HepG2 (cell line): Measurements from ENCODE around the gene SPACDR. TPM values are rescaled to one million over a fixed set of nuclear protein-coding genes. Genes with fewer than 3 reads are reported as not detected.
A peak's percentile ranks its signal among the peaks of the same experiment; 100 is the strongest.

Experiments
- ARID3A ChIP-seq: IDR thresholded peaks from 2 replicates; pipeline ENCODE4 v1.6.1; 2012; ENCODE audit warnings: low read depth, low read length, improper control_type of control experiment
- ARID5B ChIP-seq: IDR thresholded peaks from 2 replicates; pipeline ENCODE4 v1.4.0; 2020; ENCODE audit warnings: mild to moderate bottlenecking, missing genetic modification reagents
- ATF7-NPFF ChIP-seq: sonication (generic); formaldehyde crosslinking; IDR thresholded peaks from 2 replicates; pipeline ENCODE4 v1.8.1; 2023; ENCODE audit warnings: mild to moderate bottlenecking, low read depth, missing genetic modification reagents, moderate library complexity
- CEBPB ChIP-seq: IDR thresholded peaks from 2 replicates; pipeline ENCODE4 v1.6.1; 2011; ENCODE audit warnings: low read depth, low read length, improper control_type of control experiment, borderline replicate concordance
- CENPT ChIP-seq: sonication (generic); formaldehyde crosslinking; IDR thresholded peaks from 2 replicates; pipeline ENCODE4 v1.8.0; 2022; ENCODE audit warnings: low read depth, mild to moderate bottlenecking, moderate library complexity, missing genetic modification reagents
- ELF3 ChIP-seq: IDR thresholded peaks from 2 replicates; pipeline ENCODE4 v1.6.1; 2016; ENCODE audit warnings: missing genetic modification reagents, missing compliant biosample characterization
- FOXK1 ChIP-seq: sonication (generic); formaldehyde crosslinking; IDR thresholded peaks from 2 replicates; pipeline ENCODE4 v1.4.0; 2020; ENCODE audit warnings: low read depth, missing genetic modification reagents, borderline replicate concordance
- GRHL1 ChIP-seq: sonication (generic); formaldehyde crosslinking; conservative IDR thresholded peaks from 2 replicates; pipeline ENCODE4 v1.8.0; 2022; ENCODE audit warnings: missing genetic modification reagents
- RXRA ChIP-seq: sonication (generic); formaldehyde crosslinking; IDR thresholded peaks from 2 replicates; pipeline ENCODE4 v1.5.1; 2020; ENCODE audit warnings: missing genetic modification reagents
- TARDBP ChIP-seq: sonication (generic); formaldehyde crosslinking; IDR thresholded peaks from 2 replicates; pipeline ENCODE4 v1.8.0; 2022; ENCODE audit warnings: mild to moderate bottlenecking, missing genetic modification reagents
- ZBTB1 ChIP-seq: sonication (generic); formaldehyde crosslinking; IDR thresholded peaks from 2 replicates; pipeline ENCODE4 v1.4.0; 2020; ENCODE audit warnings: missing genetic modification reagents, borderline replicate concordance
- ZFP36 ChIP-seq: fragments of 150-350 bp; IDR thresholded peaks from 2 replicates; pipeline ENCODE4 v1.6.1; 2018; ENCODE audit warnings: borderline replicate concordance, low read length, low read depth; ENCODE audit not compliant: partially characterized antibody
- ZNF567 ChIP-seq: sonication (generic); formaldehyde crosslinking; IDR thresholded peaks from 2 replicates; pipeline ENCODE4 v1.8.1; 2023; ENCODE audit warnings: mild to moderate bottlenecking, missing genetic modification reagents, borderline replicate concordance
- ZNF670 ChIP-seq: sonication (generic); formaldehyde crosslinking; IDR thresholded peaks from 2 replicates; pipeline ENCODE4 v1.8.0; 2022; ENCODE audit warnings: mild to moderate bottlenecking, missing genetic modification reagents, borderline replicate concordance
- polyA plus RNA-seq, 8 experiments: library from polyadenylated mRNA; depleted of rRNA in 3 of 8; stranded (reverse) in 7 of 8; unstranded in 1 of 8; fragments of >200 nt; fragmentation: Illumina TruSeq in 4 of 8; extraction: Trizol in 4 of 8; gene quantifications; 2 replicates each; pipeline versions ENCODE4 v1.2.1 to v1.2.3, GENCODE V29; 2011 to 2016; ENCODE audit warnings: low read depth in 4 of 8, missing spikeins in 1 of 8, mixed read lengths in 1 of 8; ENCODE audit not compliant: insufficient read depth in 1 of 8
- total RNA-seq, 5 experiments: library from RNA; depleted of rRNA; stranded (reverse); fragments of >200 nt; fragmentation: Illumina TruSeq; extraction: Trizol; gene quantifications; 2 replicates each; pipeline ENCODE4 v1.2.3, GENCODE V29; 2016; ENCODE audit warnings: low read depth in 1 of 5
- TF ChIP-seq, protein P1 (sequence below): IDR thresholded peaks from 2 replicates; pipeline ENCODE4 v1.6.1; 2016; ENCODE audit warnings: low read depth, borderline replicate concordance
- TF ChIP-seq, protein P2 (sequence below): sonication (generic); formaldehyde crosslinking; IDR thresholded peaks from 2 replicates; pipeline ENCODE4 v1.4.0; 2020; ENCODE audit warnings: missing genetic modification reagents

The SPACDR gene
- total and polyA plus RNA-seq, 2 of the 13 experiments (the other 11 are each of a cell fraction or from before 2014, with no cell fraction given) = 0.41 TPM; not detected in 1

- TF ChIP-seq GRHL1 = no peak
- TF ChIP-seq, protein P1, sequence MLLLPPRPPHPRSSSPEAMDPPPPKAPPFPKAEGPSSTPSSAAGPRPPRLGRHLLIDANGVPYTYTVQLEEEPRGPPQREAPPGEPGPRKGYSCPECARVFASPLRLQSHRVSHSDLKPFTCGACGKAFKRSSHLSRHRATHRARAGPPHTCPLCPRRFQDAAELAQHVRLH (CRISPR knock-in tag) = no peak
- TF ChIP-seq ARID3A = no peak
- TF ChIP-seq ZBTB1 (CRISPR knock-in tag) = no peak
- no peak for TF ChIP-seq ZNF567
- TF ChIP-seq, protein P2, sequence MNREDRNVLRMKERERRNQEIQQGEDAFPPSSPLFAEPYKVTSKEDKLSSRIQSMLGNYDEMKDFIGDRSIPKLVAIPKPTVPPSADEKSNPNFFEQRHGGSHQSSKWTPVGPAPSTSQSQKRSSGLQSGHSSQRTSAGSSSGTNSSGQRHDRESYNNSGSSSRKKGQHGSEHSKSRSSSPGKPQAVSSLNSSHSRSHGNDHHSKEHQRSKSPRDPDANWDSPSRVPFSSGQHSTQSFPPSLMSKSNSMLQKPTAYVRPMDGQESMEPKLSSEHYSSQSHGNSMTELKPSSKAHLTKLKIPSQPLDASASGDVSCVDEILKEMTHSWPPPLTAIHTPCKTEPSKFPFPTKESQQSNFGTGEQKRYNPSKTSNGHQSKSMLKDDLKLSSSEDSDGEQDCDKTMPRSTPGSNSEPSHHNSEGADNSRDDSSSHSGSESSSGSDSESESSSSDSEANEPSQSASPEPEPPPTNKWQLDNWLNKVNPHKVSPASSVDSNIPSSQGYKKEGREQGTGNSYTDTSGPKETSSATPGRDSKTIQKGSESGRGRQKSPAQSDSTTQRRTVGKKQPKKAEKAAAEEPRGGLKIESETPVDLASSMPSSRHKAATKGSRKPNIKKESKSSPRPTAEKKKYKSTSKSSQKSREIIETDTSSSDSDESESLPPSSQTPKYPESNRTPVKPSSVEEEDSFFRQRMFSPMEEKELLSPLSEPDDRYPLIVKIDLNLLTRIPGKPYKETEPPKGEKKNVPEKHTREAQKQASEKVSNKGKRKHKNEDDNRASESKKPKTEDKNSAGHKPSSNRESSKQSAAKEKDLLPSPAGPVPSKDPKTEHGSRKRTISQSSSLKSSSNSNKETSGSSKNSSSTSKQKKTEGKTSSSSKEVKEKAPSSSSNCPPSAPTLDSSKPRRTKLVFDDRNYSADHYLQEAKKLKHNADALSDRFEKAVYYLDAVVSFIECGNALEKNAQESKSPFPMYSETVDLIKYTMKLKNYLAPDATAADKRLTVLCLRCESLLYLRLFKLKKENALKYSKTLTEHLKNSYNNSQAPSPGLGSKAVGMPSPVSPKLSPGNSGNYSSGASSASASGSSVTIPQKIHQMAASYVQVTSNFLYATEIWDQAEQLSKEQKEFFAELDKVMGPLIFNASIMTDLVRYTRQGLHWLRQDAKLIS (CRISPR knock-in tag) = no peak
- TF ChIP-seq ELF3 = peak; percentile 74
- TF ChIP-seq FOXK1 = no peak
- 0 out of 2 replicates have a peak, but pooled peaks have one; percentile 7 for TF ChIP-seq ARID5B (CRISPR knock-in tag)
- no peak for TF ChIP-seq TARDBP (CRISPR knock-in tag)
- TF ChIP-seq ATF7-NPFF = no peak
- TF ChIP-seq ZFP36 = no peak
- TF ChIP-seq ZNF670 (CRISPR knock-in tag) = no peak
- peak; percentile 57; the same call in 1 of the 2 replicates for TF ChIP-seq RXRA (CRISPR knock-in tag)
- no peak for TF ChIP-seq CEBPB
- TF ChIP-seq CENPT = no peak
Observed at GRCh38 chr7:100465702-100466311, 1.7 kb upstream of the SPACDR start (continued).
